Caco-2 (cell line): Measurements from ENCODE around the gene BCR. TPM values are rescaled to one million over a fixed set of nuclear protein-coding genes. Genes with fewer than 3 reads are reported as not detected.

Experiments
- BruUV-seq: library from RNA; stranded (reverse); fragments of 400-500 nt; replicated peaks from 2 replicates; lab custom pipeline; 2021; lab: Mats Ljungman, UMichigan
- CTCF ChIA-PET: fragments of 300-600 bp; sonication (Branson Sonifier 250); formaldehyde crosslinking; loops from one replicate; lab custom pipeline; 2022; ENCODE audit warnings: antibody characterized with exemption; lab: Charles Lee
- POLR2A ChIA-PET: fragments of 300-600 bp; sonication (Branson Sonifier 250); formaldehyde crosslinking; loops from one replicate; lab custom pipeline; 2022; ENCODE audit warnings: antibody characterized with exemption; lab: Charles Lee
- DNase-seq, 2 experiments: peaks; one replicate each; pipeline versions ENCODE4 v3.0.0 to v3.0.0-alpha.2; 2020 to 2022
- H3K27me3 ChIP-seq: replicated peaks from 2 replicates; pipeline ENCODE4 v1.6.0; 2011; ENCODE audit warnings: low read length; ENCODE audit not compliant: control insufficient read depth, insufficient read depth
- H3K36me3 ChIP-seq: 2 replicates; pipeline ENCODE4 v1.5.1; 2011; ENCODE audit warnings: low read length; ENCODE audit not compliant: control insufficient read depth, insufficient read depth
- H3K4me1 ChIP-seq: fragments of 250-450 bp; sonication (Bioruptor Pico); 2 replicates; pipeline ENCODE4 v1.5.1; 2020; ENCODE audit warnings: mild to moderate bottlenecking
- H3K4me3 ChIP-seq: 2 replicates; pipeline ENCODE4 v1.5.1; 2011; ENCODE audit warnings: low read depth, mild to moderate bottlenecking, control low read depth, low read length
- H3K9me3 ChIP-seq: fragments of 250-450 bp; sonication (Bioruptor Pico); 2 replicates; pipeline ENCODE4 v1.5.1; 2020; ENCODE audit warnings: mild to moderate bottlenecking, moderate library complexity
- H3K27ac Mint-ChIP-seq: one replicate; pipeline ENCODE4 v1.8.0; 2022; ENCODE audit warnings: mixed read lengths; ENCODE audit not compliant: unreplicated experiment
- H3K27me3 Mint-ChIP-seq: one replicate; pipeline ENCODE4 v1.8.0; 2022; ENCODE audit warnings: mixed read lengths; ENCODE audit not compliant: insufficient read depth, unreplicated experiment
- H3K36me3 Mint-ChIP-seq: one replicate; pipeline ENCODE4 v1.8.0; 2022; ENCODE audit warnings: mild to moderate bottlenecking, mixed read lengths; ENCODE audit not compliant: insufficient read depth, unreplicated experiment
- H3K4me1 Mint-ChIP-seq: one replicate; pipeline ENCODE4 v1.8.0; 2022; ENCODE audit warnings: low read depth, mixed read lengths; ENCODE audit not compliant: unreplicated experiment
- H3K4me3 Mint-ChIP-seq: one replicate; pipeline ENCODE4 v1.8.0; 2022; ENCODE audit warnings: mild to moderate bottlenecking, moderate library complexity, mixed read lengths; ENCODE audit not compliant: unreplicated experiment
- H3K9me3 Mint-ChIP-seq: one replicate; pipeline ENCODE4 v1.8.0; 2022; ENCODE audit warnings: mixed read lengths; ENCODE audit not compliant: unreplicated experiment
- intact Hi-C: fragments of 100-400 bp; cut with micrococcal nuclease; formaldehyde crosslinking; loops from one replicate; pipeline ENCODE4 v1.10.0; 2022; ENCODE audit not compliant: unreplicated experiment
- total RNA-seq: library from RNA; stranded (reverse); gene quantifications from 2 replicates; pipeline ENCODE4 v1.2.3, GENCODE V29; 2022
- TF ChIP-seq, protein P1 (sequence below), 2 experiments: fragments of 200-600 bp in 1 of 2; IDR thresholded peaks; 1 replicate in 1 of 2; 2 replicates in 1 of 2; pipeline versions ENCODE4 v1.5.1 to v1.8.0; 2011 to 2022; ENCODE audit warnings: antibody characterized with exemption in 1 of 2, control low read depth in 1 of 2, inconsistent platforms in 1 of 2, low read depth in 1 of 2, low read length in 1 of 2, mild to moderate bottlenecking in 1 of 2, moderate library complexity in 1 of 2; ENCODE audit not compliant: insufficient read depth in 1 of 2, severe bottlenecking in 1 of 2, unreplicated experiment in 1 of 2

Gene BCR
- total RNA-seq, 1 experiment from 2014 or later: 87.4 TPM

GRCh38 chr22:23177197-23177596 lies 3.1 kb upstream of the BCR start:
- no TSS peak for BruUV-seq
- peaks cover 21% of the 10 kb centered on the region for H3K4me1 Mint-ChIP-seq
- peaks cover 17% of the 10 kb centered on the region for H3K9me3 Mint-ChIP-seq
- no peaks in the 10 kb centered on the region for H3K27me3 Mint-ChIP-seq
- peaks cover 12% of the 10 kb centered on the region for H3K36me3 Mint-ChIP-seq
- ChIA-PET CTCF (interaction anchor here (0.8 to 5.8 kb wide), 3 partner anchors 66 to 209 kb away, joined by 3 to 57 read pairs (median 5); no protein-coding TSS in a partner anchor), POLR2A (no interaction called here)
- no peaks in the 10 kb centered on the region for H3K36me3 ChIP-seq
- no peak overlapping the region for H3K4me3 ChIP-seq
- TF ChIP-seq, protein P1, sequence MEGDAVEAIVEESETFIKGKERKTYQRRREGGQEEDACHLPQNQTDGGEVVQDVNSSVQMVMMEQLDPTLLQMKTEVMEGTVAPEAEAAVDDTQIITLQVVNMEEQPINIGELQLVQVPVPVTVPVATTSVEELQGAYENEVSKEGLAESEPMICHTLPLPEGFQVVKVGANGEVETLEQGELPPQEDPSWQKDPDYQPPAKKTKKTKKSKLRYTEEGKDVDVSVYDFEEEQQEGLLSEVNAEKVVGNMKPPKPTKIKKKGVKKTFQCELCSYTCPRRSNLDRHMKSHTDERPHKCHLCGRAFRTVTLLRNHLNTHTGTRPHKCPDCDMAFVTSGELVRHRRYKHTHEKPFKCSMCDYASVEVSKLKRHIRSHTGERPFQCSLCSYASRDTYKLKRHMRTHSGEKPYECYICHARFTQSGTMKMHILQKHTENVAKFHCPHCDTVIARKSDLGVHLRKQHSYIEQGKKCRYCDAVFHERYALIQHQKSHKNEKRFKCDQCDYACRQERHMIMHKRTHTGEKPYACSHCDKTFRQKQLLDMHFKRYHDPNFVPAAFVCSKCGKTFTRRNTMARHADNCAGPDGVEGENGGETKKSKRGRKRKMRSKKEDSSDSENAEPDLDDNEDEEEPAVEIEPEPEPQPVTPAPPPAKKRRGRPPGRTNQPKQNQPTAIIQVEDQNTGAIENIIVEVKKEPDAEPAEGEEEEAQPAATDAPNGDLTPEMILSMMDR (IDR thresholded peaks at IDR 0.05; ENCODE audit: insufficient read depth in 1 of 2, low read depth in 1 of 2, low read length in 1 of 2, severe bottlenecking in 1 of 2, unreplicated experiment in 1 of 2): no peak
- peaks cover 14% of the 10 kb centered on the region for H3K9me3 ChIP-seq
- H3K27me3 ChIP-seq: no peaks in the 10 kb centered on the region
- peaks cover 40% of the 10 kb centered on the region for H3K4me1 ChIP-seq
- peak overlapping the region; percentile 60 for H3K27ac Mint-ChIP-seq
- intact Hi-C loops: loop anchor here (5.0 kb wide), 1 partner anchor 210 kb away; no protein-coding TSS in a partner anchor
- H3K4me3 Mint-ChIP-seq: no peak overlapping the region
- DNase-seq: peak; percentile 57 to 76

GRCh38 chr22:23178512-23179254 lies 1.6 kb upstream of the BCR start:
- peak overlapping the region; percentile 77 for H3K4me3 Mint-ChIP-seq
- peak; percentile 67 to 82 for DNase-seq
- peaks cover 28% of the 10 kb centered on the region for H3K4me1 Mint-ChIP-seq
- TF ChIP-seq, protein P1 (IDR thresholded peaks at IDR 0.05; ENCODE audit: insufficient read depth in 1 of 2, low read depth in 1 of 2, low read length in 1 of 2, severe bottlenecking in 1 of 2, unreplicated experiment in 1 of 2): peak; percentile 95
- no peak overlapping the region for H3K27ac Mint-ChIP-seq
- Histone ChIP-seq H3K4me1 (peaks cover 43% of the 10 kb centered on the region), H3K9me3 (peaks cover 14% of the 10 kb centered on the region), H3K4me3 (no peak overlapping the region), H3K36me3 (no peaks in the 10 kb centered on the region), H3K27me3 (no peaks in the 10 kb centered on the region)
- H3K27me3 Mint-ChIP-seq: no peaks in the 10 kb centered on the region
- ChIA-PET POLR2A (no interaction called here), CTCF (interaction anchor here (0.7 to 5.8 kb wide), 8 partner anchors 17 to 107 kb away, joined by 3 to 57 read pairs (median 3); no protein-coding TSS in a partner anchor)
- intact Hi-C loops: loop anchor here (1.0 to 5.0 kb wide), 3 partner anchors 82 to 209 kb away; no protein-coding TSS in a partner anchor
- peaks cover 17% of the 10 kb centered on the region for H3K9me3 Mint-ChIP-seq
- peaks cover 17% of the 10 kb centered on the region for H3K36me3 Mint-ChIP-seq
- no TSS peak for BruUV-seq
